Measurements from ENCODE around the gene SHISA6.
"Not testable (repeated sequence)": the region's sequence is repeated elsewhere in the genome, so short reads cannot be mapped to it uniquely, and the experiment has no call there.

The SHISA6 gene

GRCh38 chr17:11303773-11304394 lies 62.9 kb downstream of the SHISA6 start:
- no peak for DNase-seq

DNA sequence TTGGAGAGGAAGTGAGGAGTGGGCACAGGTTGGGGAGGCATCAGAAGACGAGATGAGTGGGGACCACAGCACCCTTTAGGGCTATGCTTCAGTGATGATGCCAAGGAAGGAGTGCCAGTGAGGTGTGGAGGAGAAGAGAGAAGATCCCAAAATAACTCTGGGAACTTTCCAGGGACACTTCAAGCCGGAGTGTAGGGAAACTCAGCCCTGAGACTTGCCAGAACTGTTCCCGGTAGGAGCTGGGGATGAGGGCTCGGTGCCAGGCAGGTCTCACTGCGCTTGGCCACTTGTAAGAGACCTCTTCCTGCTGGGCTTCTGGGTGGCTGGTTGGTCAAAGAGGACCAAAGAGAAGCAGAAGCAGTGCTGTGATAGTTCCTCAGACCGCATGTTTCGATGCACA lies 63.6 kb downstream of the SHISA6 start:
- no peak for DNase-seq

- no peak for DNase-seq
Observed at GRCh38 chr17:11305524-11305923, 64.5 kb downstream of the SHISA6 start.

- DNase-seq = no peak
Observed at GRCh38 chr17:11308531-11308930, 67.5 kb downstream of the SHISA6 start.

DNA sequence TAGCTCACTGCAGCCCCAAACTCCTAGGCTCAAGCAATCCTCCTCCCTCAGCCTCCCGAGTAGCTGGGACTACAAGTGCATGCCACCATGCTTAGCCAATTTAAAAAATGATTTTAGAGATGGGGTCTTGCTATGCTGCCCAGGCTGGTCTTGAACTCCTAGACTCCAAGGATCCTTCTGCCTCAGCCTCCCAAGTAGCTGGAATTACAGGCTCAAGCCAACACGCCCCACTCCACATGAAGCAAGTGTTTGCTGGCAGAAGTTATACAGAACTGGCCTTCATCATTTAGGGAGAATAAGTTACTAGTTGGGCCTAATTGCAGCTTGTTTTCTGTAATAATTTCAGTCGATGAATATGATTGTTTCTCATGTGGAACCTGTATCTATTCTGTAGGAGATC lies 68.0 kb downstream of the SHISA6 start:
- DNase-seq = no peak

- DNase-seq = no peak
Observed at GRCh38 chr17:11309850-11310249, 68.8 kb downstream of the SHISA6 start.

- DNase-seq = not testable (repeated sequence)
Observed at GRCh38 chr17:11316451-11316850, 75.4 kb downstream of the SHISA6 start.

- DNase-seq = no peak
Observed at GRCh38 chr17:11318207-11318606, 77.2 kb downstream of the SHISA6 start.

DNA sequence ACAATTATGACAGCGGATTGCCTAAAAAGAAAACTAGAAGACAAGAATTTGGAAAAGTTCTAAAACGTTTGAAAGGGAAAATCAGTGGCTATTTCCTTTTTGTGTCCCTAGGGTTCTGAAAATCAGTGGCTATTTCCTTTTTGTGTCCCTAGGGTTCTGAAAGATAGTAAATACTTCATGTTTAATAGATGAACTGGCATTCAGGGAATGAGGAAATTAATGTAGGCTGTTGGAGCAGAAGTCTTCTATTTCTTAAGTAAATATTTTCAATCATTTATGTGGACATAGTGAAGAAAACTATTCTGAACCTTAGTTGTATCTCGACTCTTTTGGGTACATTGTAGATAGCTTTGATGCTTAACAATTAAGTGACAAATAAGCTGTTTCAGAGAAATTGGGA lies 78.9 kb downstream of the SHISA6 start:
- no peak for DNase-seq

DNA sequence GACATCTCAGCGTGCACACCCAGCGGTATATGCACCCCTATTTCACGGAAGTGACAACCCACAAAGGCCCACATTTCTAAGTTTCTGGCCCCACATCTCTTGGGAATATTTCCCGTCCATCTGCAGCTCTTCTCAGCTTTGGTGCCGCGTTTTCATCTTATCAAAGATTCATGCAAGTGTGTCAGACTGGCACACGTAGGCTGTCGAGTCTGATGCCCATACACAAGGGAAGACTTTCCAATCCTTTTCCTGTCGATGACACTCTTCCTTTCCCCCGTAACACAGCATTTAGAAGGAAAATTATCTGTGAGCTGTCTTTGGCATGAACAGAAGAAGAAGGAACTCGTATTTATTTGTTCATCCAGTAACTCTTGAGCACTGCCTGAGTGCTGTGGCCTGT lies 83.0 kb downstream of the SHISA6 start:
- DNase-seq = no peak

DNA sequence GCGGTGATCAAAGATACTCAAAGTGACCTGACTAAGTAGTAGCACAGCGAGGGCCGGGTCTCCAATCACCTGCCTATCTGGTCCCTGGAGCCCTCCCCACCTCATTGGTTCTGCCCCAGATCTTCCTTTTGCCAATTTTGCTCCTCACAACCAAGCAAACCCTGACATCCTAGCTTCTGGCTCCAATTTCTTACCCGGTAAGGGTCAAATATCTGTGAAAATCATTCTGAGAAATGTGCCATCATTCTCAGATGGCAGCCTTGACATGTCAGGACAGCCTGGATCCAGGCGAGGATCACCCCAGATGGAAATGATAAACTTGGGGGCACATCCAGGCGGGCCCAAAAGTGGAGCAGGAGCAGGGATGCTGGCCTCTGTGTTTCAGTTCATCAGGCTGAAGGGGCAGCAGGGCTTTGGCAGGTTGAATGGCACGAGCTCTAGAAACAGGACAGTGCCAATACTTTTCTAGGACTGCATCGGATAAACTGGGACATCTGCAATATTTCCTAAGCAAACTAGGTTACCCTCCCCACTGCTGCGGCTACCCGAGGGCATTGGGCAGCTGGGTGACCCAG lies 83.9 kb downstream of the SHISA6 start:
- DNase-seq = no peak

GRCh38 chr17:11326492-11326891 lies 85.5 kb downstream of the SHISA6 start:
- peak; percentile 3 for DNase-seq

DNA sequence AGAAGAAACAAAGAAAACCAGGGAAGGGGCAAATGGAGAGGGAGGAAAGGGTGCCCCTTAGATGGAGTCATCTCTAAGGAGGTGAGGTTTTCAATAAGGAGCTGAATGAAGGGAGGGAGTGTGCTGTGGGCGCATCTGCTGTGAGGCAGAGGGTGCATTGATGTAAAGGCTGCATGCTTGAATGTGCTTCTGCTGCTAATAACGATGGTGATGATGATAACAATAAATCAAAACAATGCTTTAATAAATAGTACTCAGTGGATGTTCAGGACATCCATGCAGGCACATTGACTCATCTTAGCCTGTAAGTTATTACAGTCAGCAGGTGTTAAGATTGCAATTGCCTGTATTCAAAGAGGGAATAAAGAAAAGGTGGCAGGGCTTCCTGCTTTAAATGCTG lies 87.8 kb downstream of the SHISA6 start:
- DNase-seq = no peak

DNA sequence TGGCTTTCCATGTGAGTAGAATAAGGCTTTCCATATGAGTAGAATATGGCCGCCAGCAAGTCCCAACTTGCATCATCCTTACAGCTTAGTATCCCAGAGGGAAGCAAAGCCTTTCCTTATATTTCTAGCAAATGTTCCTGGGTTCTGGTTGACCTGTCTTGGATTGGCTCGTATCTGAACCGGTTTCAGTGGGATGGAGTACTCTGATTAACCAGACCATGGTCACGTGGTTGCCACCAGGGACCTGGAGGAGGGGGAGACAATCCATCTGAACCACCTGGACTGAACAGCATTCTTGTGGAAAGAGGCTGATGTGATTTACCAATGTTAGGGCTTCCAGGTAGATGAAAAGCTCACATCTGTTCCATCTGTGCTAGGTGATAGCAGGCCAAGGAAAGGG lies 89.0 kb downstream of the SHISA6 start:
- DNase-seq = no peak

- DNase-seq = no peak
Observed at GRCh38 chr17:11330826-11331225, 89.8 kb downstream of the SHISA6 start.

- DNase-seq = no peak
Observed at GRCh38 chr17:11331547-11332513, 90.8 kb downstream of the SHISA6 start.

GRCh38 chr17:11332706-11333105 lies 91.7 kb downstream of the SHISA6 start:
- DNase-seq = no peak

DNA sequence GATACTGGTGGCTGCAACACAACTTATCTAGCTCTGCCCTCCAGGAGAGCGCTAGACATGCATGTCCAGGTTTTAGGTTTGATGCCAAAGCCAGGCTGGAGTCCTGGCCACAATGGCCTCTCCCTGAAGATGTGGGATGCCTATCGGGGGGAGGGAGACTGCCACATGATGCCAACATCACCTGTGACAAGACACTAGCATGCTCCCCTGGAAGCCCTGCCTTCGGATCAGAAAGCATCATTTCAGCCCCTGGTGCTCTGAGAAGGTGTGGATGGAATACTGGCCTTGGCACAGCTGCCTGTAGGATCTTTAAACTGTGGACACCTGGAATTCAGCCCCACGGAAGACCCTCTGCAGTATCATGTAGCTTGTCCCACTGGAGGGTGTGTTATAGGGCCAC lies 93.5 kb downstream of the SHISA6 start:
- DNase-seq = no peak

- DNase-seq = no peak
Observed at GRCh38 chr17:11336290-11336689, 95.3 kb downstream of the SHISA6 start.

- no peak for DNase-seq
Observed at GRCh38 chr17:11340803-11341202, 99.8 kb downstream of the SHISA6 start.

GRCh38 chr17:11342138-11342537 lies 101.1 kb downstream of the SHISA6 start:
- DNase-seq = no peak

DNA sequence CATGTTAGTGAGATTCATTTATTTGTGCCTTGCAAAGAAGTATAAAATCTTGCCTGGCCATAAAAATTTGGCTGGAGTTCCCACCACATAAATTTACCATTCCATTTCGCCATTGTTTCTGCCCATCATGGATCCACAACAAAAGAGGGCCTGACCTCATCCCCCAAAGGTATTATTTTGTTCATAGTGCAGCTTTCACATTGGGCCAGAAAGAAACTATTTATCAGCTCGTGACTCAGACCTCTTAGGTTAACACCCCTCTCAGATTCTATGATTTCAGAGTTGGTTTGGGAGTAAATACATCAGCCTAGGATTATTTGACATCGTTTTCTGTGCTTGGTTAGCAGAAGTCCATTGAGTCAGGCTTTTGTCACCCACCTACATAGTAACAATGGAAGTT lies 108.1 kb downstream of the SHISA6 start:
- DNase-seq = no peak

DNA sequence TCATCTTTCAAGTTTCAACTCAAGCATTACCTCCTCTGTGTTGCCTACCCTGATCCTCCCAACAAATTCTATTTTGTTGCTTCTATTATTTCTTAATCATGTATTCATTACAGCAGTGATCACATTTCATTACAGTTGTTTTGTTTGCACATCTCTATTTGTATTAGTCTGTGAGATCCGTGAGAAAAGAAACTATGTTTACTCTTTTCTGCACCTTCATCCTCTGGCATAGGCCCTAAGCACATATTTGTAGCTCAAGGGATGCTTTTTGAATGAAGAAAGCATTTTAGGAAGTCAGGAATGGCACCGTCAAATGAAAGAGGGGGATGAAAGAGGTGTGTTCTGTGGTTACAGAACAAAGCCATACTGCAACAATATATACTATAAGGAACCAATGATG lies 110.5 kb downstream of the SHISA6 start:
- no peak for DNase-seq

- no peak for DNase-seq
Observed at GRCh38 chr17:11353601-11354000, 112.6 kb downstream of the SHISA6 start.
